HG03039 (cell line): Measurements from ENCODE around the gene SH3RF3.

Experiments used
- ATAC-seq: cut with Tn5 transposase; IDR thresholded peaks from one replicate; pipeline ENCODE4 v1.9.1; 2021; ENCODE audit warnings: mild to moderate bottlenecking, moderate library complexity; ENCODE audit not compliant: unreplicated experiment

SH3RF3 gene

GRCh38 chr2:109256111-109256510 is 127.1 kb downstream of the SH3RF3 start:
- no peak for ATAC-seq

- no peak for ATAC-seq
Measured at GRCh38 chr2:109256921-109257320, 127.9 kb downstream of the SH3RF3 start.

GRCh38 chr2:109257653-109258052 is 128.6 kb downstream of the SH3RF3 start:
- no peak for ATAC-seq

GRCh38 chr2:109258376-109258775 is 129.4 kb downstream of the SH3RF3 start:
- ATAC-seq: no peak

- ATAC-seq: no peak
Measured at GRCh38 chr2:109258905-109259540, 130.0 kb downstream of the SH3RF3 start.

GRCh38 chr2:109259671-109260070 is 130.7 kb downstream of the SH3RF3 start:
- ATAC-seq: no peak

GRCh38 chr2:109260116-109260855 is 131.3 kb downstream of the SH3RF3 start:
- ATAC-seq: no peak

GRCh38 chr2:109260886-109261700 is 132.1 kb downstream of the SH3RF3 start:
- ATAC-seq: no peak

GRCh38 chr2:109261906-109262631 is 133.1 kb downstream of the SH3RF3 start:
- no peak for ATAC-seq

- ATAC-seq: no peak
Measured at GRCh38 chr2:109264595-109265328, 135.8 kb downstream of the SH3RF3 start.

- ATAC-seq: no peak
Measured at GRCh38 chr2:109265369-109265768, 136.4 kb downstream of the SH3RF3 start.

GRCh38 chr2:109265953-109266352 is 136.9 kb downstream of the SH3RF3 start:
- ATAC-seq: no peak

GRCh38 chr2:109266496-109266895 is 137.5 kb downstream of the SH3RF3 start:
- ATAC-seq: no peak

GRCh38 chr2:109266998-109267854 is 138.2 kb downstream of the SH3RF3 start:
- ATAC-seq: no peak

- ATAC-seq: no peak
Measured at GRCh38 chr2:109268916-109269315, 139.9 kb downstream of the SH3RF3 start.

- ATAC-seq: no peak
Measured at GRCh38 chr2:109269706-109270504, 140.9 kb downstream of the SH3RF3 start.

- no peak for ATAC-seq
Measured at GRCh38 chr2:109270505-109271312, 141.7 kb downstream of the SH3RF3 start.

- ATAC-seq: no peak
Measured at GRCh38 chr2:109271920-109272319, 142.9 kb downstream of the SH3RF3 start.
